H7 (cell line): ENCODE results near the gene PSMD3. TPM values are rescaled to one million over a fixed set of nuclear protein-coding genes. Genes with fewer than 3 reads are reported as not detected.

Source experiments
- DNase-seq: peaks from one replicate; pipeline ENCODE4 v3.0.0; 2012
- H3K27me3 ChIP-seq: 2 replicates; pipeline ENCODE4 v1.6.0; 2011; ENCODE audit warnings: mild to moderate bottlenecking, low read length; ENCODE audit not compliant: control insufficient read depth, insufficient read depth
- H3K36me3 ChIP-seq: replicated peaks from 2 replicates; pipeline ENCODE4 v1.5.1; 2011; ENCODE audit warnings: low read length; ENCODE audit not compliant: control insufficient read depth, insufficient read depth
- H3K4me3 ChIP-seq: 2 replicates; pipeline ENCODE4 v1.5.1; 2011; ENCODE audit warnings: low read depth, mild to moderate bottlenecking, control low read depth, low read length, moderate library complexity; ENCODE audit not compliant: insufficient read depth
- total RNA-seq: library from RNA; depleted of rRNA; stranded (reverse); fragments of >200 nt; shearing (Covaris generic); gene quantifications from 2 replicates; pipeline ENCODE4 v1.2.3, GENCODE V29; 2014; rRNA removed

The PSMD3 gene
- total RNA-seq, 1 experiment from 2014 or later: 325 TPM

GRCh38 chr17:40027614-40028012, 47.0 kb downstream of the PSMD3 start:
- no peak overlapping the region for H3K4me3 ChIP-seq
- peaks cover 33% of the 10 kb centered on the region for H3K36me3 ChIP-seq
- no peaks in the 10 kb centered on the region for H3K27me3 ChIP-seq
- DNase-seq: no peak

- DNase-seq: peak; percentile 19
- Histone ChIP-seq H3K36me3 (peaks cover 36% of the 10 kb centered on the region), H3K27me3 (no peaks in the 10 kb centered on the region), H3K4me3 (no peak overlapping the region)
These were observed 48.0 kb downstream of the PSMD3 start for GRCh38 chr17:40028595-40028994.

- H3K4me3 ChIP-seq: no peak overlapping the region
- H3K27me3 ChIP-seq: no peaks in the 10 kb centered on the region
- DNase-seq: no peak
- peaks cover 33% of the 10 kb centered on the region for H3K36me3 ChIP-seq
These were observed 51.1 kb downstream of the PSMD3 start for GRCh38 chr17:40031706-40032105.

GRCh38 chr17:40032322-40033320, 52.0 kb downstream of the PSMD3 start:
- no peak for DNase-seq
- H3K36me3 ChIP-seq: peaks cover 33% of the 10 kb centered on the region
- no peaks in the 10 kb centered on the region for H3K27me3 ChIP-seq
- H3K4me3 ChIP-seq: no peak overlapping the region

GRCh38 chr17:40033339-40033738, 52.7 kb downstream of the PSMD3 start:
- H3K36me3 ChIP-seq: peaks cover 33% of the 10 kb centered on the region
- no peak for DNase-seq
- H3K27me3 ChIP-seq: no peaks in the 10 kb centered on the region
- H3K4me3 ChIP-seq: no peak overlapping the region

GRCh38 chr17:40034426-40035161, 54.0 kb downstream of the PSMD3 start:
- no peaks in the 10 kb centered on the region for H3K27me3 ChIP-seq
- H3K4me3 ChIP-seq: no peak overlapping the region
- peaks cover 25% of the 10 kb centered on the region for H3K36me3 ChIP-seq
- no peak for DNase-seq

- peak; percentile 94 for DNase-seq
- Histone ChIP-seq H3K27me3 (no peaks in the 10 kb centered on the region), H3K36me3 (peaks cover 24% of the 10 kb centered on the region), H3K4me3 (no peak overlapping the region)
These were observed 54.6 kb downstream of the PSMD3 start for GRCh38 chr17:40035162-40035559.

- peak; percentile 79 for DNase-seq
- H3K27me3 ChIP-seq: no peaks in the 10 kb centered on the region
These were observed 58.4 kb downstream of the PSMD3 start for GRCh38 chr17:40038882-40039513.

GRCh38 chr17:40041196-40041595, 60.6 kb downstream of the PSMD3 start:
- H3K4me3 ChIP-seq: no peak overlapping the region
- peak; percentile 5 for DNase-seq
- H3K27me3 ChIP-seq: no peaks in the 10 kb centered on the region
- H3K36me3 ChIP-seq: no peaks in the 10 kb centered on the region; the same call in 1 of the 2 replicates

More at GRCh38 chr17:40038882-40039513, 58.4 kb downstream of the PSMD3 start:
- Histone ChIP-seq H3K36me3 (peaks cover 3% of the 10 kb centered on the region), H3K4me3 (no peak overlapping the region)

Other genes with a start within 250 kb of the PSMD3 start
- 34.3 and 61.6 TPM in 2 replicates for gene GRB7, start 242.9 kb upstream of the PSMD3 start, total RNA-seq
- gene IKZF3, start 116.5 kb upstream of the PSMD3 start, total RNA-seq: 0.10 and 0.89 TPM in 2 replicates
- not detected in 2 replicates for gene ZPBP2, start 112.6 kb upstream of the PSMD3 start, total RNA-seq
- gene GSDMB, start 62.2 kb upstream of the PSMD3 start, total RNA-seq: 3.3 and 6.0 TPM in 2 replicates
- 33.3 and 39.7 TPM in 2 replicates for gene ORMDL3, start 53.2 kb upstream of the PSMD3 start, total RNA-seq
- not detected in 2 replicates for gene LRRC3C, start 53.1 kb upstream of the PSMD3 start, total RNA-seq
- gene GSDMA, start 17.8 kb upstream of the PSMD3 start, total RNA-seq: not detected in 2 replicates
- 0.28 TPM in 1 of 2 replicates, not detected in the other for gene CSF3, start 34.6 kb downstream of the PSMD3 start, total RNA-seq
- 85.6 and 99.9 TPM in 2 replicates for gene MED24, start 73.6 kb downstream of the PSMD3 start, total RNA-seq
- gene THRA, start 82.2 kb downstream of the PSMD3 start, total RNA-seq: 13.2 and 15.2 TPM in 2 replicates
- gene NR1D1, start 119.8 kb downstream of the PSMD3 start, total RNA-seq: 1.8 and 3.4 TPM in 2 replicates
- 44.2 and 70.0 TPM in 2 replicates for gene MSL1, start 141.2 kb downstream of the PSMD3 start, total RNA-seq
- 55.4 and 76.0 TPM in 2 replicates for gene CASC3, start 159.7 kb downstream of the PSMD3 start, total RNA-seq
- gene RAPGEFL1, start 196.7 kb downstream of the PSMD3 start, total RNA-seq: 3.9 and 5.4 TPM in 2 replicates
- gene WIPF2, start 238.5 kb downstream of the PSMD3 start, total RNA-seq: 3.7 and 5.4 TPM in 2 replicates